GM19324 (cell line): ENCODE data around the gene RBFOX2.
"Not testable (repeated sequence)": the region's sequence is repeated elsewhere in the genome, so short reads cannot be mapped to it uniquely, and the experiment has no call there.

Source experiments
- ATAC-seq: cut with Tn5 transposase; IDR thresholded peaks from one replicate; pipeline ENCODE4 v1.9.1; 2021; ENCODE audit warnings: mild to moderate bottlenecking, moderate library complexity; ENCODE audit not compliant: unreplicated experiment, low FRiP score

Gene RBFOX2, protein sequence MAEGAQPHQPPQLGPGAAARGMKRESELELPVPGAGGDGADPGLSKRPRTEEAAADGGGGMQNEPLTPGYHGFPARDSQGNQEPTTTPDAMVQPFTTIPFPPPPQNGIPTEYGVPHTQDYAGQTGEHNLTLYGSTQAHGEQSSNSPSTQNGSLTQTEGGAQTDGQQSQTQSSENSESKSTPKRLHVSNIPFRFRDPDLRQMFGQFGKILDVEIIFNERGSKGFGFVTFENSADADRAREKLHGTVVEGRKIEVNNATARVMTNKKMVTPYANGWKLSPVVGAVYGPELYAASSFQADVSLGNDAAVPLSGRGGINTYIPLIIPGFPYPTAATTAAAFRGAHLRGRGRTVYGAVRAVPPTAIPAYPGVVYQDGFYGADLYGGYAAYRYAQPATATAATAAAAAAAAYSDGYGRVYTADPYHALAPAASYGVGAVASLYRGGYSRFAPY

DNA sequence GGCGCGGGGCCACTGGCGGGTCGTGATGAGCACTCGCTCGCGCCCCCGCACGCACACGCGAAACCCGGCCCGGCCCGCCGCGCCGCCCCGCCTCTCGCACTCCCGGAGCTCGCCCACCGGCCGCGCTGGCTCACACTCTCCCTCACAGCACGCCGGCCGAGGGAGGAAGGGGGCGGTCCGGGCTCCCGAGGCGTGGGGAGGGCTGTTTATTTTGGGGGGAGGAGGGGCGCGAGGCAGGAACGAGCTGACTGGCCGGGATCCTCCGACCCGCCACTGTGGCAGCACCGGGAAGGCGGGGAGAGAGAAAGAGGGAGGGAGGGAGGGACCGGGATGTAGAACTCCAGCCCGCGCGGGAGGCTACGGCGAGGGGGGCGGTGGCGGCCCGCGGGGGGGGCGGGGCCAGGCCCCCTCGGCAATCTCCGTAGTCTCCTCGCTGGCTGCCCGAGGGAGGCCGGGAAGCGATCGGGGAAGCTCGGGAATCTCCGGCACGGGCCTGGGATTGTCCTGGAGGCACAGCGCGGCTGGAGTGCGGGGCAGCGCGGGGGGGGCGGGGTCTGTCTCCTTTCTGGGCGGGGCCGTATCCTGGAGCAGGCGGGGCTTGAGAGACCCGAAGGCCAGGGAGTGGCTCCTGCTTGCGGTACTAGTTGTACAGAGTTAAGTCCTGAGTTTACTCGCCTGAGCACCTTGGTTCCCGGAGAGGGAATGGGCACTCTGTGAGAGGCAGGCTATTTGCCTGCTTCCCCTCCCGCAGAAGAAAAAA lies at the start of gene RBFOX2:
Gene RBFOX2, minus strand, starts transcription at position 179 of the 760 bp plus-strand sequence. CDS start 399 bp downstream, outside the sequence.
- no peak for ATAC-seq

DNA sequence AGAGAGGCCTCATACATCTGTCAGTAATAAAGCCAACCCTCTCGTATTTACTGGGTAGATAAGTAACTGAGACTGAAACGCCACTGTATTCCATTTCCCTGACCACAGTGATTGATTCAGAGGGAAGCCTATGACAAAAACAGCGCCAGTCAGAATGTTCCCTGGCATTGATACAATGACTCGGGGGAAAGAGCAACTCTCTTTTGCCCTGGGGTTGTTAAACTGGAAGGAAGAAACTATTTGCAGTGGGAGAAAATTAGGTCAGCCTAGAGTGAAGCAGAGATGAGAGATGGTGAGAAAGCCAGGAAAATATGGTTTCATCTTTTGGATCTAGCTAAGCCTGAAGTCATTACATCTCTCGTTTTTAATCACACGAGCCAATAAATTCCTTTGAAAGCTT lies 48.6 kb upstream of the RBFOX2 start:
- ATAC-seq, result no peak

DNA sequence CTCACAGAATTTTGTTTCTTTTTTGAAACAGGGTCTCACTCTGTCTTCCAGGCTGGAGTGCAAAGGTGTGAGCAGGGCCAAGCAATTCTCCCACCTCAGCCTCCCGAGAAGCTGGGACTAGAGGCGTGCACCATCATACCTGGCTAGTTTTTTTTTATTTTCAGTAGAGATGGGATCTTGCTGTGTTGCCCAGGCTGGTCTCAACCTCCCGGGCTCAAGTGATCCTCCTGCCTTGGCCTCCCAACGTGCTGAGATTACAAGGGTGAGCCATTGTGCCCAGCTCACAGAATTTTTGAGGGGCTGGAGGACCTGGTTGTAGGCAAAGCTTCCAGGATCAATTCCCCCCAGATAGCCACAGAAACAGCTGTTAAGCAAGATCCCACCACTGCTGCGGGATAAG lies 47.1 kb upstream of the RBFOX2 start:
- ATAC-seq, result no peak

DNA sequence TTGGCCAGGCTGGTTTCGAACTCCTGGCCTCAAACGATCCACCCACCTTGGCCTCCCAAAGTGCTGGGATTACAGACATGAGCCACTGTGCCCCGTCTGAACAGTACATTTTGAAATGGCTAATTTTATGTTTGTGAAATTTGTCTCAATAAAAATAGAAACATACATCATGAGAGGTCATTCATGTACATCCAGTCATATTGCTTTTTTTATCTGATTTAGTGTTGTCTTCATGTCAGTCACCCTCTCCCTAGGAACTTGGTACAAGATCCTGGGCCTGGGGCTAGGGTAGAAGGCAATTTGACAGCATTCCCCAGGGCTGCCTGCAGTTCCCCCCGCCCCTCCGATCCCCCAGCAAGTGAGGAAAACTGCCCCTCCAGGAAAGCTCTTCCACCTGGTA lies 46.6 kb upstream of the RBFOX2 start:
- ATAC-seq, result no peak

DNA sequence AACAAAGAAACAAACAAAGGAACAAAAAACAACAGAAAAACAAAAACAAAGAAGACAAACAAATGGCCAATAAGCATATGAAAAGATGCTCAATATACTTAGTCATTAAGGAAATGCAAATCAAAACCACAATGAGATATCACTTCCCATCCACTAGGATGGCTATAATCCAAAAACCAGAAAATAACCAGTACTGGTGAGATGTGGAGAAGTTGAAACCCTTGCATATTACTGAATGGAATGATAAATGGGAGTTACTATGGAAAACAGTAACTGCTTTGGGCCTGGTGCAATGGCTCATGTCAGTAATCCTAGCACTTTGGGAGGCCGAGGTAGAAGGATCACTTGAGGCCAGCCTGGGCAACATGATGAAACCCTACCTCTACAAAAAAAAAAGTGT lies 44.9 kb upstream of the RBFOX2 start:
- no peak for ATAC-seq

DNA sequence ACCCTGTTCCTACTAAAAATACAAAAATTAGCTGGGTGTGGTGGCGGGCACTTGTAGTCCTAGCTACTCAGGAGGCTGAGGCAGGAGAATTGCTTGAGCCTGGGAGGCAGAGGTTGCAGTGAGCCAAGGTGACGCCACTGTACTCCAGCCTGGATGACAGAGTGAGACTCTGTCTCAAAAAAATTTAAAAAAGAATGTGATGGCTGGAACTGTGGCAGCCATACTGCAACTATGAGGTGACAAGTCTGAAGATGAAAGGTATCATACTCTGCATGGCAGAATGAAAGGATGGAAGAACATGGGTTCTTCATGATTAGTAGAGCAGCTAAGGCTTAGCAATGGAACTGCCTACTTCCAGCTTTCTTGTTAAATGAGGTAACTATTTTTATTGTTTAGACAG lies 42.0 kb upstream of the RBFOX2 start:
- not testable (repeated sequence) for ATAC-seq

DNA sequence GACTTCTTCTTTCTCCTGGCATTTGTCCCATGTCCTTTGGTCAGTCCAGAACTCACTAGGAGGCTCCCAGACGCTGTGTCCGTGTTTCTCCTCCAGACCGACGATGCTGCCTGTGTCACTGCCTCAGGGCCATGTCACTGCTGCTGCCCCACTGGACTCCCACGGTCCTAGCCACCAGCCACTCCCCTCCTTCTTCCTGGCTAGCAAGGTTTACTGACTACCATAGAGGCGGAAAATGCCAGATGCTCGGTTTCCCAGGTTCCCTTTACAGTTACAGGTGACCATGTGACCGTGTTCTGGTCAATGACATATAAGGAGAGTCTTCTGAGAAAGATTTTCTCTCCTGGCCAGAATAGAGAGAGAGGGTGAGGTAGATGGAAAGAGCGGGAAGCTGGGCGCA lies 40.7 kb upstream of the RBFOX2 start:
- ATAC-seq, result no peak

DNA sequence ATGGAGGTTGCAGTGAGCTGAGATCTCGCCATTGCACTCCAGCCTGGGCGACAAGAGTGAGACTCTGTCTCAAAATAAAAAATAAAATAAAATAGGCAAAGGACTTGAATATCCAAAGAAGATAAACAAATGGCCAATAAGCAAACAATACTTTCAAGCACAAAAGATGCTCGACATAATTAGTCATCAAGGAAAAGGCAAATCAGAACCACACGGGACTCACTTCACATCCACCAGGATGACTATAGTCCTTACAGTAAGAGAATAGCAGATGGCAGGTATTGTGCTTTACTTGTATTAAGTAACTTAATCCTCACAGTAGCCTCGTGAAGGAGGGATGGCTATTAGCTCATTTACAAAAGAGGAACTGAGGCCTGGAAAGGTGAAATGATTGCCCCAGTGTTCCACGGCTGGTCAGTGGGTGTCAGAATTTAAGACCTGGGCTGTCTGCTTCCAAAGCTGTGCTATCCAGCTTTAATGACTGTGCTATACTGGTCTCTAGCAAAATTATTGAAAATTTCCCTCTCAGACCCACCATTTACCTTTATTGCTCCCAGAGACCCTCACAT lies 40.2 kb upstream of the RBFOX2 start:
- no peak for ATAC-seq

DNA sequence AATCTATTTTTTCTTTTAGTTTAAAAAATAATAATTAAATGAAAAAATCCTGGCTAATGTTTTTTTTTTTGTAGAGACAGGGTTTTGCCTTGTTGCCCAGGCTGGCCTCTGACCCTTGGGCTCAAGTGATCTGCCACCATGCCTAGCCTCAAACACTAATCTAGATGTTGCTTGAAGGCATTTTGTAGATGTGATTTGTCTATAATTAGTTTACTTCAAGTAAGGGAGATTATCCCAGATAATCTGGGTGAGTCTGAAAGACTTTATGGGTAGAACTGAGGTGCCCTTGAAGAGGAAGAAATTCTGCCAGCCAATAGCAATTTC lies 38.6 kb upstream of the RBFOX2 start:
- ATAC-seq, result no peak

DNA sequence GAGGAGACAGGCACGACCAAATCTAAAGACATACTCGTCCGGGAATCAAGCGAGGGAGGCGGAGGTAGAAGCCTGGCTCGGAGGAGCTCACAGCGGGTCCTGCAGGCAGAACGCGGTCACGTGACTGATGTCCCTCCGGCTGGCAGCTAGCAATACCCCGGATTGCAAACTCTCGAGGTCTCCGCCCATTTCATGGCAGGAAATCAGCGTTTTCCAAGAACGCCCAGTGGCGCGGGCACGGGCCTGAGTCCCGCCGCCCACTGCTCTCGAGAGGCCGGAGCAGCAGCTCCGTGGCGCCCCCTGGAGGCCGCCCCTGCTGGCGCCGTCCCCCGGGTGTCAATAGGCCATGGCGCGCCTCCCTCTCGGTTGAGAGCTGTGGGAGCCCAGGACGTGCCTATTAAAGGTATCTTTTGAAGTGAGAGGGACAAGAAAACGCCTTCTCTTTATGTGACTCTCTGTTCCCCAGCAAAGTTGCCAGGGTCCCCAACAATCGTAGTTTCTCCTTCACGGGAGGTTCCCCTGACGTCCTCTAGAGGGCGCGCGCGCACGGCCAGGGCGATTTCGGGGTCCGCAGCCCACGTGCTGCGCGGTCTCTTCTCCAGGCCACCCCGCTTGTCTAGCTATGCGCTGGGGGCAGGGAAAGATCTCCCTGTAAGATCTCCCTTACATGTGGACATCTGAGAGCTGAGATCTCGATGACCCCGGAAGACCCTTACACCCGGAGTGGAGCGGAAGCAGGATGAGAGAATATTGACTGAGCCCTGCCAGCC lies 37.3 kb upstream of the RBFOX2 start:
- no peak for ATAC-seq

DNA sequence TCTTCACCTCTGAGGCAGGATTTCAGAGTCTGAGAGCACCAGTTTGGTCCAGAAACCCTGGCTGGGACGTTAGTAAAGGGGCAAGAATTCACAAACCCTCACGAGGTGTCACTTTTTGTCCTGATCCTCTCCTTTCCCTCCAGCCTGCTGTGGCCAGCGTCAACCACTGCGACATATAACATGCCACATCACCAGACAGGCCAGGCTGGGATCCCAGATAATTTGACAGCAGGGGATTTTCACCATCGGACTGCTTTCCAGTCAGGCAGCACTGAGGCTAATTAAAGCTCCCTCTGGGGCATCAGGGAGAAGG lies 36.8 kb upstream of the RBFOX2 start:
- ATAC-seq, result no peak

DNA sequence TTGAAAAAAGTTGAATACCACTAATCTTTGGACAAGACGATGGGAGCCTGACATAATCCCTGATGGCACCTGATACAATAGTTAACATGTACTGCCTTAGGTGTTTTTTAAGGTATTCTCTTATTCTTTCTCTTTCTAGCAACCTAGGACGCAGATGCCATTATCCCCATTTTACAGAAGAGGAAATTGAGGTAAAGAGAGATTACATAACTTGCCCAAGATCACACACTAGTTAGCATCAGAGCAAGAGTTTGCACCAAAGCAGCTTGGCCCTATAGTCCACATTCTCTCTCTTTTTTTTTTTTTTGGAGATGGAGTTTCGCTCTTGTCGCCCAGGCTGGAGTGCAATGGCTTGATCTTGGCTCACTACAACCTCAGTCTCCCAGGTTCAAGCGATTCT lies 35.7 kb upstream of the RBFOX2 start:
- ATAC-seq, result no peak

DNA sequence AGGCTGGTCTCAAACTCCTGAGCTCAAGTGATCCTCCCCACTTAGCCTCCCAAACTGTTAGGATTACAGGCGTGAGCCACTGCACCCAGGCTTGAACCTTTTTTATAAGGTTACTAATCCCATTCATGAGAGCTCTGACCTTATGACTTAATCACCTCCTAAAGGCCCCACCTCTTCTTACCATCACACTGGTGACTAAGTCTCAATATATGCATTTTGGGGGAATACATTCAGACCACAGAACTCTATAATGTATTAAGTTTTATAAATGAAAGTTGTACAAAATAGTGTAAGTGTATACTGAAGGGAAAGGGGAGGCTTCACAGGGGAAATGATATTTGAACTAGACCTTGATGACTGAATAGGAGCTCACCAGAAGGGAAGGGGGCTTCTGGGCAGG lies 28.4 kb upstream of the RBFOX2 start:
- no peak for ATAC-seq

DNA sequence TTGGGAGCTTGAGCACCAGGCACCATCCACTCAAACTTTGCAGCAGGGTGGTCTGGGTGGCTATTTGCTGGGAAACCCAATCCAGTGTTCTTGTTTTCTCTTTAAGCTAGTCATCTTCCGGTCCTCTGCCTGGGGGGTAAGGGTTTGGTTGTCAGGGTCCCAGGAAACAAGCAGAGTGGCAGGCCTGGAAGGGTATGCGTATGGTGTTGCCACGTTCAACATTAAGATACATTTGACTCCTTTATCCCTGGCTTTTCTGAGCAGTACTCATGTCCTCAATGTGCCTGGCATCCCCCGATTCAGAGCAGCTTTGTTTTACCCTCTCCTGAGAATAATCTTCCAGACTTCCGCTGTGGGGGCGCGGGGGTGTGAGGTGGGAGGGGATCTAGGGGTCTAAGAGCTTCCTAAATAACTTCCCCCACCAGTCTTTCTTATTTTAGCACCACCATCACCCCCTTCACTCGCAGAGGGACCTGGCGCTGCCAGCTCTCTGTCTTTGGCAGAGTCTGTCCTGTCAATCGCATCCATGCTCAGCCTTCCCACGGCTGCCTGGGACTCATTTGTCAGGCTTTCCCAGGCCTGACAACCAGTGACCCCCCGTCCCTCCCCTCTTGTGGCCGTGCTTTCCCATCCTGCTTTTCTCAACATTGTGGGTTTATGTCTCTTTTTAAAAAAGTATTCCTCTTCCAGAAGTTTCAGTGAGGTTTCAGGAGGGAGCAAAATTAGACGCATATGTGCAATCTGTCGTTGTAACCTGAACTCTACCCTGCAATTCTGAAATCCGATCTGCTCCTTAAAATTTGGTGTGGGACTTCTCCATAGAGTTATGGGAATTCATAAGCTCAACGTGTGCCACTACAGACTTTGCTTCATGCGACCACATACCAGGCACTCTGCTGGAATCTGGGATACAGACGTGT lies 27.0 kb upstream of the RBFOX2 start:
- ATAC-seq, result no peak

DNA sequence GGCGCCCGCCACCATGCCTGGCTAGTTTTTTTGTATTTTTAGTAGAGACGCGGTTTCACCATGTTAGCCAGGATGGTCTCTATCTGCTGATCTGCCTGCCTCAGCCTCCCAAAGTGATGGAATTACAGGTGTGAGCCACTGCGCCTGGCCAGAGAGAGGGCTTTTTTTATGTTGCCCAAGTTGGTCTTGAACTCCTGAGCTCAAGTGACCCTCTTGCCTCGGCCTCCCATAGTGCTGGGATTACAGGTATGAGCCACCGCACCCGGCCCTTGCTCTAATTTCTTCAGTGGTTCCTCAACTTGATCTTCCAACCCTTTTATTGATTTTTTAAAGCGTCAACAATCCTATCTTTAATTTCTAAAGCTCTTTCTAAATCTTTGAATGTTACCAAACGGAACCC lies 25.8 kb upstream of the RBFOX2 start:
- not testable (repeated sequence) for ATAC-seq

DNA sequence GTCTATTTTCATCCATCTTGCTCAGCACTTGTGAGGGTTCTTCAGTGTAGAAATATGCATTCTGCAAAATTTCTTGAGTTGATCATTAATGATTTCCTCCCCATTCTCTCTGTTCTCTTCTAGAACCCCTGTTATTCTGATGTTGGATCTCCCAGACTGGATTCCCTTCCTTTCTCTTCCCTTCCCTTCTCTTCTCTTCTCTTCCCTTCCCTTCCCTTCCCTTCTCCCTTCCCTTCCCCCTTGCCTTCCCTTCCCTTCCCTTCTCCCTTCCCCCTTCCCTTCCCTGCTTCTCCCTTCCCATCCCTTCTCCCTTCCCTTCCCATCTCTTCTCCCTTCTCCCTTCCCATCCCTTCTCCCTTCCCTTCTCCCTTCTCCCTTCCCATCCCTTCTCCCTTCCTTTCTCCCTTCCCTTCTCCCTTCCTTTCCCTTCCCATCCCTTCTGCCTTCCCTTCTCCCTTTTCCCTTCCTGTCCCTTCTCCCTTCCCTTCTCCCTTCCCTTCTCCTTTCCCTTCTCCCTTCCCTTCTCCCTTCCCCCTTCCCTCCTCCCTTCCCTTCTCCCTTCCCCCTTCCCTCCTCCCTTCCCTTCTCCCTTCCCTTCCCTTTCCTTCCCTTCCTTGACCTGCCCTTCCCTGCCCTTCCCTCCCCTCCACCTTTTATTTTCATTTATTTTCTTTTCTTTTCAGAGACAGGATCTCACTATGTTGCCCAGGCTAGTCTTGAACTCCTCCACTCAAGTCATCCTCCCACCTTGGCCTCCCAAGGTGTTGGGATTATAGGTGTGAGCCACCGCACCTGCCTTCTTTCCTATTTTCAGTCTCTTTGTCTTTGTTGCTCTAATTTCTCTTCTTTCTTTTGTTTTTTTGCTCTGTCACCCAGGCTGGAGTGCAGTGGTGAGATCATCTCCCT lies 24.9 kb upstream of the RBFOX2 start:
- ATAC-seq, result no peak

DNA sequence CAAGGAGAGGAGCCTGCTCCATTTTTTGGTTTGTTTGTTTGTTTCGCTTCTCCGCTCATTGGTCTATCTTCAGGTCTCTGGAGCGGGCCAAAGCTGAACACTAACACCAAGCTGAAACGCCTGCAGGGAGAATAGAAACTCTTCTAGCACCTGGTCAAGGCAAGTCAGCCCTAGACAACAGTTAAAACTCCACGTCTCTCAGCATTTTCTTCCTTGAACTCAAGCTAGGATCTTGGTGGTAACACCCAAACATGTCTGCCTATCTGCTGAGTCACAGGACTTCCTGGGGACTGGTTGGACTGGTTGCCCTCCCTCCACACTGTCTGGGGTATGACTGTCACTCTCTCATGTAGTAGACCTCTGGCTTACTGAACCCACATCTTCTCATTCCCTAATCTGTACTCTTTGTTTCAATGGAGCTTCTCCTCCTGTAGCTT lies 23.9 kb upstream of the RBFOX2 start:
- no peak for ATAC-seq

DNA sequence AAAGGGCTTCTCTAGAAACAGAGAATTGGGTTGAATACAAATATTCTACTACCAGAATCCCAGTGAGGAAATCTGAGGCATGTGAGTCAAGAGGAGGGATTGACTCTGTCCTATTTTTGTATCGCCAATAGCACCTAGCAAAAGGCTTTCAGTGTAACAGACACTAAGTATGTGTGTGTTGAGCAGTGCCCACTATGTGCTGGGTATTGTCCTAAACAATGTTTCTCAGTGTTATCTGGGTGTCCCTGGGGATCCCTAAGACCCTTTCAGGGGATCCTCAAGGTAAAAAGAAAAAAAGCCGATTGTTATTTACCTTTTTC lies 21.0 kb upstream of the RBFOX2 start:
- ATAC-seq, result no peak
